Adipocyte (in vitro differentiated cells): ENCODE data around the gene SYNDIG1.

Experiments
- DNase-seq: peaks from one replicate; pipeline ENCODE4 v3.0.0-alpha.2; 2015; ENCODE audit warnings: low read depth
- H3K27me3 ChIP-seq: replicated peaks from 2 replicates; pipeline ENCODE4 v1.7.0; 2013; ENCODE audit warnings: mild to moderate bottlenecking, low read length, moderate library complexity; ENCODE audit not compliant: control insufficient read depth, insufficient read depth
- H3K36me3 ChIP-seq: 2 replicates; pipeline ENCODE4 v1.7.0; 2013; ENCODE audit warnings: low read length, mild to moderate bottlenecking, moderate library complexity; ENCODE audit not compliant: control insufficient read depth, insufficient read depth, severe bottlenecking
- H3K4me1 ChIP-seq: 2 replicates; pipeline ENCODE4 v1.7.0; 2013; ENCODE audit warnings: mild to moderate bottlenecking, low read length, moderate library complexity; ENCODE audit not compliant: control insufficient read depth, insufficient read depth
- H3K4me3 ChIP-seq: 2 replicates; pipeline ENCODE4 v1.7.0; 2013; ENCODE audit warnings: mild to moderate bottlenecking, low read length, moderate library complexity
- H3K9ac ChIP-seq: 2 replicates; pipeline ENCODE4 v1.7.0; 2013; ENCODE audit warnings: mild to moderate bottlenecking, low read length, moderate library complexity
- H3K9me3 ChIP-seq: 2 replicates; pipeline ENCODE4 v1.7.0; 2013; ENCODE audit warnings: mild to moderate bottlenecking, low read length, moderate library complexity; ENCODE audit not compliant: control insufficient read depth

The SYNDIG1 gene

DNA sequence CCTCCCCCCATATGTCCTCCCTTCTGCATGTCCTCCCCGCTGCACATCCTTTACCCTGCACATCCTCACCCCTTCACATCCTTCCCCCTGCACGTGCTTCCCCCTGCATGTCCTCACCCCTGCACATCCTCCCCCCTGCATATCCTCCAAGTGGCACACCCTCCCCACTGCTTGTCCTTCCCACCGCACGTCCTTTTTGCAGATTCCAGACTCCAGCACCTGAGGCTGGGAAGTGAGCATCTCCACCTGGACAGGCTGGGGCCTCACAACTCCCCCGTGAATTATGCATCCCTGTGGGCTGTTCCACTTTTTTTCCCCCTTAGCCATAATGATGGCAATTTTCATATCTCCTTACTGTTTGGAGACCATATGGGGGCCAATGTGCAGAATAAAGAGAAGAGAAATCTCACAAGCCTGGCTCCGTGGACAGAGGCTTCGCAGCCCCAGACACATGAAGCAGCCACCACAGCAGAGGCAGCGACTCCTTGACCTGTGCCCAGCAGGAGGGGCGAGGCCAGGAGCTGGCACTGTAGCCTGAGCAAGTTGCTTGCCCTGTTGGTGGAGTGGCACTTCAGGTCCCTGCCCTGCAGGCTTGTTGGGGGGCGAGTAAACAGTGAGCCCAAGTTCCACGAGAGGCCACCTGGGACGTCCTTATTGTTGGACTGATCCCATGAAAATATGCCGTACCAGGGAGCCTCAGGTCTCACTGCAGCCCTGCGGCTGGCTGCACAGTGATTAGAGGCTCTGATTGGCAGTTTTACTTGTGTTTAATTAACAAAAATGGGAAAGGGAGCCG is 113.1 kb downstream of the SYNDIG1 start:
- Histone ChIP-seq H3K36me3 (no peaks in the 10 kb centered on the region), H3K4me1 (peaks cover 15% of the 10 kb centered on the region), H3K9ac (no peak overlapping the region), H3K9me3 (no peaks in the 10 kb centered on the region), H3K27me3 (no peaks in the 10 kb centered on the region), H3K4me3 (no peak overlapping the region)
- DNase-seq: no peak

DNA sequence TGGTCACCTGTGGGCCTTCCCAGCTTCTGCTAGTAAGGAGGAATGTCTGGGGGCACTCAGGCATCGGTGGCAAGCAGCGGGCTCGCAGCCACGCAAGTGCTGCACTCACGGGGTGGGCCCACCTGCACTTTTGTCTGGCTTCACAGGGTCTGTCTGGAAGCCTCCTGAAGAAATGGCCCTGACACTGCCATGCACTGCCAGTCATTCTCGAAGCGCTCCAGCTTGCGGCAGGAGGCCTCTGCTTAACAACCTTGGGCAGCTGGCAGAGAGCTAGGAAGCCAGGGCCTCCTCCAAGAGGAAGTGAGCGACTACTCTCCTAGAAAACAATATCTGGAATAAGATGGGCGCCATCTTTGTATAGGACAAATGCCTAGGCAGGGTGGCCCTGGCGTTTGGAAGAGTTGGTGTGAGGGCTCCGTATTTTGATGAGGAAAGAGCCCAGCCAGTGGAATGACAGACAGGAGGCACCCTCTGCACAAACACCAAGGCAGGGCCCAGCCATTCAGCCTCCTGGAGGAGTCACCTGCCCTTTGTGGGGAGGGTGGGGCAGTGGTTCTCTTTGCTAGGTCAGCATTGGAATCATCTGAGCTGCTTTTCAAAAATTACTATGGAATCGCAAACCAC is 113.9 kb downstream of the SYNDIG1 start:
- DNase-seq: no peak
- Histone ChIP-seq H3K4me3 (no peak overlapping the region), H3K4me1 (peaks cover 15% of the 10 kb centered on the region)

DNA sequence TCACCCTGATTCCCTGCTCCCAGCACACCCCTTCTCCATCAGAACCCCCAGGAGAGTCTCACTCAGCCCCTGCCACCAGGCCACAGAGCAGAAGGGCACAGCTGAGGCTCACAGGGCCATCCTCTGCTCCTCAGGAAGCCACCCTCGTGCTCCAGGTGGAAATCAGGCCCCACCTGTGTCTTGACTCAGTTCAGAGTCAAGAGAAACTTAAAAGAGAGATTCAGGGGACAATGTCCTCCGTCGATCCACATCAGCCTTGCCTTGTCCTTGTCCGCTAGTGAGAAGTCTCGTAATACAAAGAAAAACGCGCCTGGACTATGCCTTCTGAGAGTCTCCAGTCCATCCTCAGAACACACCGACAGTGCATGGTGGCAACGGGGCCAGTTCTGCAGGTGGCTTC is 114.6 kb downstream of the SYNDIG1 start:
- Histone ChIP-seq H3K27me3 (peaks cover 5% of the 10 kb centered on the region), H3K9ac (no peak overlapping the region), H3K36me3 (no peaks in the 10 kb centered on the region), H3K4me3 (no peak overlapping the region), H3K4me1 (peaks cover 15% of the 10 kb centered on the region), H3K9me3 (no peaks in the 10 kb centered on the region)
- DNase-seq: no peak

More for the DNA sequence above, 113.9 kb downstream of the SYNDIG1 start:
- Histone ChIP-seq H3K36me3 (no peaks in the 10 kb centered on the region), H3K27me3 (peaks cover 2% of the 10 kb centered on the region), H3K9me3 (no peaks in the 10 kb centered on the region), H3K9ac (no peak overlapping the region)

DNA sequence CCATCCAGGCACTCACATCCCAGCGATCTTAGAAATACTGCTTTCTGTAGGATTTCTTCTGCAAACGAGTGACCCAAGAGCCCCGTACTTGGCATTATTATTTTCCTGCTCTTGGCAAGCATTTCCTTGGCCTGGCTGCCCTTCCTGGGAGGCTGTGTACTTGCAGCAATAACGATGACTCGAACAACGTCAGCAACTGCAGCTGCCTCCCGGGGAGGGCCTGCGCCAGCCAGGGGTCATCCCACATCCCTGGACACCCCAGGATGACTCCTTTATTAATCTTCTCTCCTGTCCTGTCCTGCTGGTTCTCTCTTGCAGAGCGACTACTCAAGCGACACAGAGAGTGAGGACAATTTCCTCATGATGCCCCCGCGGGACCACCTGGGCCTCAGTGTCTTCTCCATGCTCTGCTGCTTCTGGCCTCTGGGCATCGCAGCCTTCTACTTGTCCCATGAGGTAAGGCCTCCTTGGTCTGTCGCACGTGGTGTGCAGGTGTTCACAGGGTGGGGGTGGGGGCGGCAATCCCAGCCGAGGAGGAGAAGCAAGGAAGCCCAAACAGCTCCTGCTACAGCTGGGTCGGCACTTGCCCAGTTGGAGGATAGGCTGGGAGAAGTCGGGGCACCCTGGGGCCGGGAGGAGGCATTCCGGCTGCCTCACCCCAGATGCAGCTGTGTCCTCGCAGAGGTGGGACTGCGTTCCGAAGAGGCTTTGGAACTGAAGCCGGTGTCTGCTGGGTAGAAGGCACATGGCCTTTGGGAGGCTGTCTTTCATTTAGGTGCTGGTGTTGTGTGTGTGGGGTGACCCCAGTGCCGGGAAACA is 115.3 kb downstream of the SYNDIG1 start:
- no peaks in the 10 kb centered on the region for H3K36me3 ChIP-seq
- H3K9me3 ChIP-seq: no peaks in the 10 kb centered on the region
- no peak overlapping the region for H3K9ac ChIP-seq
- H3K4me3 ChIP-seq: no peak overlapping the region
- peaks cover 5% of the 10 kb centered on the region for H3K27me3 ChIP-seq
- DNase-seq: peak; percentile 13
- peaks cover 15% of the 10 kb centered on the region for H3K4me1 ChIP-seq

DNA sequence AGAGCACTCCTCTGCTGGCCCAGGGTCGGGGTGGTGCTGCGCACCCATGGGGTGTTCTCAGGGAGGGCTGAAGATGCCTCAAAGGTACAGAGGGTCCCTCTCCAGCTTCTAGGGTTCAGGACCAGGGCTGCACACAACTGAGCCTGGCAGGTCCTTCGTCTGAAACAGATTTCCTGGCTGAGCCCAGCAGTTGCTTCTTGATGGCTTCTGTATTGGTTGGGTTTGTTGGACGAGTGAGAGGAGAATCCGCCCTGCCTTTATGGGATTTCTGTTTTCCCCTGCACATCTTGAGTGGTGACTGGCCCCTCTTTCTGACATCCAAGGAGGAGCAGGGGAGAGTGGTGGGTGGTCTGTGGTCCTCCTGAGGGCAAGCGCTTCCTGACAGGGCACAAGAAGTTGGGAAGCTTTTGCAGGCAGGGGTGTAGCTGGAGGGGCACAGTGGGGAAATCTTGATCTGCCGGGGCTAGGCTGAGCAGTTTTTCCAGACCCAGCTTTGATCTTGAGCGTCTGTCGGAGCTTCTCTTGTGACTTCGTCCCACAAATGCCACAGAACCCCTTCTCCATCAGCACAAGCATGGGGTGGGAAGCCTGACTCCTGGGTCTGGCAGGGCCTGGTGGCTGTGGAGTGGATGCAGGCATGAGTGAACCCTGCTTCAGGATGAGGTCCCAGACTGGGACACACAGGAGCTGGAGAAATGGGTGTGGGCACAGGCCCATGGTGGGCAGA is 116.5 kb downstream of the SYNDIG1 start:
- Histone ChIP-seq H3K36me3 (no peaks in the 10 kb centered on the region), H3K9me3 (no peaks in the 10 kb centered on the region), H3K4me3 (no peak overlapping the region), H3K4me1 (peaks cover 15% of the 10 kb centered on the region), H3K9ac (no peak overlapping the region), H3K27me3 (peaks cover 5% of the 10 kb centered on the region)
- no peak for DNase-seq

- DNase-seq: no peak
- Histone ChIP-seq H3K4me1 (peaks cover 15% of the 10 kb centered on the region), H3K36me3 (no peaks in the 10 kb centered on the region), H3K9ac (no peak overlapping the region), H3K4me3 (no peak overlapping the region), H3K27me3 (peaks cover 5% of the 10 kb centered on the region), H3K9me3 (no peaks in the 10 kb centered on the region)
These were observed 117.1 kb downstream of the SYNDIG1 start for GRCh38 chr20:24586523-24586840.

DNA sequence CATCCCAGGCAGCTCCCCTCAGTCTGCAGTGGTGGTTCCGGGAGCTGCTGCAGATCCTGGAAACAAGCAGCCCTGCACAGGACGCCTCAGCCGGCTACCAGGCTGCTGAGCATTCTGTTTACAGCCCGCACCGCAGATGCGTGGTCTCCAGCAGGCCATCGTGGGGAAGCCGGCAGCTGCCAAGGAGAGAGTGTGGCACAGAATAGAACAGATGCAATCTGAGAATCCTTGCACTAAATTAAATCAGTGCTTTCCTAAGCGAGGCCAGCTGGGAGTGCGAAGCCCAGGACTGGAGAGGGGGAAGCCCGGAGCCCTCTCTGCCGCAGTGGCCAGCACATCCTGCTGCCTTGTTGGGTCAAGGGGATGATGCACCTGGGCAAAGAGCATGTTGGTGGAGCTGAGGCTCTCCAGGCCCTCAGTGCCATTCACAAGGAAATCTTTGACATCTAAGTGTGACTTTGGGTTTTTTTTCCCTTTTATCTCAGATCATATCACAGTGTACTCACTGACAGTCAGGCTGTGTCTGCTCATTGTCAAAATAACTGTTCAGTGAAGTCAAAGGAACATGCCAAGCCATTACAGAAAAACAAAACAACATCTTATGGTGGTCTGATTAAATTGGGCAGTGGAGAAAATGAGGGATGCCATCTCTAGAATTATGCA is 118.1 kb downstream of the SYNDIG1 start:
- H3K9ac ChIP-seq: no peak overlapping the region
- no peaks in the 10 kb centered on the region for H3K9me3 ChIP-seq
- H3K27me3 ChIP-seq: peaks cover 5% of the 10 kb centered on the region
- no peak overlapping the region for H3K4me3 ChIP-seq
- H3K36me3 ChIP-seq: no peaks in the 10 kb centered on the region
- peak; percentile 1 for DNase-seq
- H3K4me1 ChIP-seq: peaks cover 15% of the 10 kb centered on the region

DNA sequence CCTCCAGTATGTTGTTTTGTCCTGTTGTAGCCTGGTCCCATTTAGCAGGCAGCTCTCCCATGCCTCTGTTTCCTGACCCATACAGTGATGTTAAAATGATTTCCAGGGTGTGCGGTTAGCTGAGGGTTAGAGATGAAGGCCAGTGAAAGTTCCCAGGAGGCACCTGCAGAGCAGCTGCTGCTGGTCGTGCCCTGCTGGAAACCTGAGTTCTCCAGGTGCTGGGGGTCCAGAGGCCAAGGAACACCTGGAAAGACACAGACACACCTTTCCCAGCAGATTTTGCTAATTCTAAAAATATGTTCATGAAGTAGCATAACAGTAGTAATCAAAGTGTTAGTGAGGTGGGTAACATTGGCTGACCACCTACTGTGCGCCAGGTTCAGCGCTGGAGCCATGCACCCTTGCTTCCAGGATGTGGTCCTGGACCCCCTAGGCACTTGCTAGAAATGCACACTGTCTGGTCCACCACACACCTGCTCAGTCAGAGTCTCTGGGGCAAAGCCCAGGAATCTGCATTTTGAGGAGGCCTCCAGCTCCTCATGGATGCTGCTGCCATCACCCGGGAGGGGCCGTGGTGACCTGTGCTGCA is 118.7 kb downstream of the SYNDIG1 start:
- H3K9ac ChIP-seq: no peak overlapping the region
- H3K4me3 ChIP-seq: no peak overlapping the region
- no peak for DNase-seq
- peaks cover 5% of the 10 kb centered on the region for H3K27me3 ChIP-seq
- no peaks in the 10 kb centered on the region for H3K36me3 ChIP-seq
- no peaks in the 10 kb centered on the region for H3K9me3 ChIP-seq
- H3K4me1 ChIP-seq: peaks cover 15% of the 10 kb centered on the region

DNA sequence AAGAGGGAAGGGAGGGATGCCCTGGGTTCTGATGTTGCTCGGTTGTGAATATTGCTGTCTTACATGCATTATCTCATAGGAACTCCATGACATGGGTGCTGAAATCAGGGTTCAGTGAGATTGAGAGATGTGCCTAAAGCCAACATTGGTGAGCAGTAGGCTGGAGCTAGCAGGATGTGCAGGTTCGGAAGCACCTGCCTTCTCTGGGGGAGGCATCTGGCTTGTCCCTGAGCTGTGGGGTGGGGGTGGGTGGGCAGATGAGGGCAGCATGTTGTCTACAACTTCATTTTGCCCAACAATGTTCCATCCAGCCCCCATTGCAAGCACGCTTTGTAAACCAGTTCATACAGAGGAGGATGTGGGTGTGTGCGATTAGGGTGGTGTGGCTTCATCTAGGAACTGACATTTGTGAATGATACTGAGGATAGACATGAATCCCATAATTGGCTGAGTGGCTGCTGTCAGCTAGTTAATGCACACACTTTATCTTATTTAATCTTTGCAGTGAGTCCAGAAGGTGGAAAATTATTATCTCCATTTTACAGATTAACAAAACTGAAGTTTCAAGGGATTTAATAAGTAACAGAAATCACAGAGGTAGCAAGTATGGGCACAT is 119.4 kb downstream of the SYNDIG1 start:
- no peaks in the 10 kb centered on the region for H3K9me3 ChIP-seq
- H3K4me3 ChIP-seq: no peak overlapping the region
- H3K27me3 ChIP-seq: peaks cover 5% of the 10 kb centered on the region
- peaks cover 15% of the 10 kb centered on the region for H3K4me1 ChIP-seq
- no peak overlapping the region for H3K9ac ChIP-seq
- DNase-seq: no peak
- no peaks in the 10 kb centered on the region for H3K36me3 ChIP-seq

GRCh38 chr20:24589381-24589780 is 120.0 kb downstream of the SYNDIG1 start:
- peaks cover 4% of the 10 kb centered on the region for H3K9me3 ChIP-seq
- H3K4me1 ChIP-seq: peaks cover 11% of the 10 kb centered on the region
- H3K4me3 ChIP-seq: no peak overlapping the region
- H3K27me3 ChIP-seq: peaks cover 5% of the 10 kb centered on the region
- H3K36me3 ChIP-seq: no peaks in the 10 kb centered on the region
- DNase-seq: no peak
- H3K9ac ChIP-seq: no peak overlapping the region
